Measurements from ENCODE around the gene HMGB2. TPM values are rescaled to one million over a fixed set of nuclear protein-coding genes. Genes with fewer than 3 reads are reported as not detected.

HMGB2 gene
- total and polyA plus RNA-seq, 7 donors = 12.3 to 30.2 (median 22.2) TPM

- WGBS, 3 donors = 0 to 1% (median 1%) methylated on average over 14 of the region's 14 CpGs
These were observed 35.9 kb upstream of the HMGB2 start for GRCh38 chr4:173370130-173370476.

GRCh38 chr4:173367946-173368345, 33.8 kb upstream of the HMGB2 start:
- Histone ChIP-seq H3K36me3 (ENCODE audit: insufficient read depth in 1 of 2, low read depth in 1 of 2) (no peaks in the 10 kb centered on the region), H3K27ac (no peak overlapping the region), H3K4me1 (peaks cover 14% of the 10 kb centered on the region), H3K9me3 (no peaks in the 10 kb centered on the region), H3K4me3 (no peak overlapping the region), H3K27me3 (ENCODE audit: insufficient read depth in 3 of 3, low read length in 2 of 3) (no peaks in the 10 kb centered on the region)
- 42 to 60% (median 45%) methylated on average over 4 of the region's 4 CpGs for WGBS, 3 donors
- DNase-seq (no peak), ATAC-seq (no peak)
- TF ChIP-seq CTCF (IDR thresholded peaks at IDR 0.05) = no peak
- intact Hi-C loops (cut with DNase I) = no loop called here

More at GRCh38 chr4:173370130-173370476, 35.9 kb upstream of the HMGB2 start:
- TF ChIP-seq CTCF (IDR thresholded peaks at IDR 0.05) = no peak
- ATAC-seq (peak; percentile 19 to 49 (median 35)), DNase-seq (peak; percentile 66 to 81)
- H3K36me3 ChIP-seq (ENCODE audit: insufficient read depth in 1 of 2, low read depth in 1 of 2) = no peaks in the 10 kb centered on the region
- H3K9me3 ChIP-seq = no peaks in the 10 kb centered on the region
- no peaks in the 10 kb centered on the region for H3K27me3 ChIP-seq (ENCODE audit: insufficient read depth in 3 of 3, low read length in 2 of 3)
- intact Hi-C loops (cut with DNase I) = loop anchor here (1.0 to 2.0 kb wide), 2 partner anchors 35 to 36 kb away; partner anchors contain the start of gene HMGB2 (in 2 of the 2)
- H3K27ac ChIP-seq = peak overlapping the region; percentile 92
- peaks cover 16% of the 10 kb centered on the region for H3K4me1 ChIP-seq
- H3K4me3 ChIP-seq = peak overlapping the region; percentile 84

- intact Hi-C loops (cut with DNase I) = no loop called here
- H3K36me3 ChIP-seq (ENCODE audit: insufficient read depth in 1 of 2, low read depth in 1 of 2) = no peaks in the 10 kb centered on the region
- no peak for TF ChIP-seq CTCF (IDR thresholded peaks at IDR 0.05)
- ATAC-seq (no peak), DNase-seq (no peak)
- no peaks in the 10 kb centered on the region for H3K9me3 ChIP-seq
- no peak overlapping the region for H3K27ac ChIP-seq
- peaks cover 10% of the 10 kb centered on the region for H3K4me1 ChIP-seq
- no peaks in the 10 kb centered on the region for H3K27me3 ChIP-seq (ENCODE audit: insufficient read depth in 3 of 3, low read length in 2 of 3)
- no peak overlapping the region for H3K4me3 ChIP-seq
These were observed 33.1 kb upstream of the HMGB2 start for GRCh38 chr4:173367285-173367684.

GRCh38 chr4:173365359-173365996, 31.3 kb upstream of the HMGB2 start:
- TF ChIP-seq CTCF (IDR thresholded peaks at IDR 0.05) = no peak
- no peak overlapping the region for H3K27ac ChIP-seq

GRCh38 chr4:173362666-173363065, 28.5 kb upstream of the HMGB2 start:
- Histone ChIP-seq H3K4me3 (no peak overlapping the region), H3K9me3 (no peaks in the 10 kb centered on the region), H3K4me1 (peaks cover 2% of the 10 kb centered on the region), H3K36me3 (ENCODE audit: insufficient read depth in 1 of 2, low read depth in 1 of 2) (no peaks in the 10 kb centered on the region), H3K27ac (no peak overlapping the region), H3K27me3 (ENCODE audit: insufficient read depth in 3 of 3, low read length in 2 of 3) (no peaks in the 10 kb centered on the region)
- no peak for TF ChIP-seq CTCF (IDR thresholded peaks at IDR 0.05)
- intact Hi-C loops (cut with DNase I) = no loop called here
- no peak for DNase-seq
- WGBS, 3 donors = 92 to 95% (median 93%) methylated on average over 3 of the region's 3 CpGs
- ATAC-seq = no peak

More at GRCh38 chr4:173365359-173365996, 31.3 kb upstream of the HMGB2 start:
- 24 to 46% (median 32%) methylated on average over 2 of the region's 2 CpGs for WGBS, 3 donors
- Histone ChIP-seq H3K4me1 (peaks cover 10% of the 10 kb centered on the region), H3K4me3 (no peak overlapping the region), H3K36me3 (ENCODE audit: insufficient read depth in 1 of 2, low read depth in 1 of 2) (no peaks in the 10 kb centered on the region), H3K27me3 (ENCODE audit: insufficient read depth in 3 of 3, low read length in 2 of 3) (no peaks in the 10 kb centered on the region), H3K9me3 (no peaks in the 10 kb centered on the region)
- ATAC-seq (no peak), DNase-seq (no peak)
- intact Hi-C loops (cut with DNase I) = no loop called here
